ENCODE data around the gene SH3BP5.
A peak's percentile ranks its signal among the peaks of the same experiment; 100 is the strongest.

The SH3BP5 gene

GRCh38 chr3:15261274-15261673, 71.1 kb downstream of the SH3BP5 start:
- DNase-seq (ENCODE audit: insufficient read length, low spot score) (no peak), FAIRE-seq (no peak)

DNA sequence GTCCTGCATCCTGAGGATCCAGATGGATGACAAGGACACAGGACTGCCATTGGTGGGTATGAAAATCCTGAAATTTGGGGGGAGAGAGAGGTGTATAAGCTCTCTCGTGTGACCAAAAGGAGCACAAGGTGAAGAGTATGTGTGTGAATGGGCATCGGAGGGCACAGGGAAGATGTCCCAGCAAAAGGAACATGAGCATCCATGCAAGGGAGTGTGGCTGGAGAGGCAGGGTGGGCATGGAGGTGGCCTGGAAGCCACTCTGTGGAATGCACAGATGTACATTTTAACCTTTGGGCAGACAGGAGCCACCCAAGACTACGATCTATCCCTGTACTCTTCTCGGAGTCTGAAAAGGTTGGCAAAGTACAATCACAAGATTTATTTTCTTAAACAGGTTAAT, 71.9 kb downstream of the SH3BP5 start:
- no peak for FAIRE-seq
- no peak for DNase-seq (ENCODE audit: insufficient read length, low spot score)

GRCh38 chr3:15258720-15259119, 73.7 kb downstream of the SH3BP5 start:
- DNase-seq (ENCODE audit: insufficient read length, low spot score), result no peak
- FAIRE-seq, result no peak

DNA sequence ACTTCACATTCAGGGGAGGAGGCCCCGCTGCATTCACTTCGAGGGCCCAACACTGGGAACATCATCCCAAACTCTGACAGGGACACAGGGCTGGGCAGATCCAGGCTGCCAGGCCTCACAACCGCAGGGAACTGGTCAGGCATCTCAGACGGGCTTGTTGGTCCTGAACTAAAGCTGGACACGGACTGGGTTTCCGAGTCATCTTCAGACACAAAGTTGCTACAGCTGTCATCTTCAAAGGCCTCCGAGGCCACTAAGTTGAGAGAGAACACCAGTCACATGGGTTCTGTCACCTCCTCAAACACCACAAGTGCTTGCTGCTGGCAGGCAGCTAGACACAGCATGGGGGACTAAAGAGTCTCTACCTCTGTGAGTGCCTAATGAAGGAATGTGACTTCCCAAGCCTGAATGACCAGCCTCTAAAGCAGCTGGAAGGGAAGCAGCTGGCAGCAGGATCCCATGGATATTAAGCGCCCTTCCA, 75.5 kb downstream of the SH3BP5 start:
- FAIRE-seq, result no peak

DNA sequence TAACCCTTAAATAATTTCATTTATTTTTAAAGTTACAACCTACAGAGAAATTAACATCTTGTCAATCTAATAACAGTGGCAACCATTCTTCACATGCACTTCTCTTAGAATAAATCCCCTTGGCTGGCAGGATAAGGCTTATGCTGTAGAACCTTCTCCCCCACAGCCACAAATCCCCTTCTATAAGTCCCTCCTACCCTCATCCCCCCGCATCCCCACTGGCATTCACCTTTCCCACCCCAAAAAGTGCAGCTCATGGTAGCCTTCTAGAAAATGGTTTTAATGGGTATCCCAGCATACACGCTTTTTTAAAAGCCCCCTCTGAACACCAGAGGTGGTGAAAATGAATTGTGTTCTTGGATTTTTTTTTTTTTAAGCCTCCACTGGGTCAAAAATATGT, 77.2 kb downstream of the SH3BP5 start:
- DNase-seq (ENCODE audit: insufficient read length, low spot score), result no peak
- no peak for FAIRE-seq

More for the DNA sequence above, 75.5 kb downstream of the SH3BP5 start:
- no peak for DNase-seq (ENCODE audit: insufficient read length, low spot score)

DNA sequence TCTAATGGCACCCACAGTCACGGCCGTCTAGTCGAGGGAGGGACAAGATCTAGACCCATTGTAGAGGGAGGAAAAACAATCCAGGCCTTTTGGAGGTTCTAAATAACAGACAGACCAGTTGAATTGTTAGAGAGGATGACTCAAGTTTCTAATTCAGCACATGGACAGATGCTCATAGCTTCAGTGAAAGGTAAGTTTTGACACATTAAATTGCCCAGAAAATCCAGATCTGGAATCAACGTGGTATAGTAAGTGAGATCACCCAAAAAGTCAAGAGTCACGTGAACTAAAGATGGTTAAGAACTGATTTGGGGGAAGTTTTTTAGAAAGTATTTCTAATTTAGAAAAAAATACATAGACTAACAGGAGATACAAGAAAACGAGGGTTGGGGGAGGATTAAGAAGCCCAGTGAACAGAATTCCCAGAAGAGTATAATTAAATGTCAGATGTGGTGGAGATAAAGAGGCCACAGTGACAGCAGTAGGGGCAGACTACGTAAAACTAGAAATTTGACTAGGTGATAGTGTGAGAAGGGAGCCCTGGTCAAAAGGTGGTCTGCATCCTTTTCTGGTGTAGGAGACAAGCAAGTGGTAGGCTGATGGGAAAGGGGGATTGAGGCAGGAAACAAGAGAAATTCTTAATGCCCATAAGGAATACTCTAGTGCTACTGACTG, 79.2 kb downstream of the SH3BP5 start:
- FAIRE-seq (no peak), DNase-seq (ENCODE audit: insufficient read length, low spot score) (no peak)

GRCh38 chr3:15246186-15246585, 86.2 kb downstream of the SH3BP5 start:
- no peak for FAIRE-seq

GRCh38 chr3:15243822-15244482, 88.4 kb downstream of the SH3BP5 start:
- FAIRE-seq (no peak), DNase-seq (ENCODE audit: insufficient read length, low spot score) (no peak)

More at GRCh38 chr3:15246186-15246585, 86.2 kb downstream of the SH3BP5 start:
- no peak for DNase-seq (ENCODE audit: insufficient read length, low spot score)

GRCh38 chr3:15241341-15241740, 91.0 kb downstream of the SH3BP5 start:
- DNase-seq (ENCODE audit: insufficient read length, low spot score) (peak; percentile 10), FAIRE-seq (no peak)

GRCh38 chr3:15229262-15229661, 103.1 kb downstream of the SH3BP5 start:
- no peak for DNase-seq (ENCODE audit: insufficient read length, low spot score)
- FAIRE-seq, result no peak

DNA sequence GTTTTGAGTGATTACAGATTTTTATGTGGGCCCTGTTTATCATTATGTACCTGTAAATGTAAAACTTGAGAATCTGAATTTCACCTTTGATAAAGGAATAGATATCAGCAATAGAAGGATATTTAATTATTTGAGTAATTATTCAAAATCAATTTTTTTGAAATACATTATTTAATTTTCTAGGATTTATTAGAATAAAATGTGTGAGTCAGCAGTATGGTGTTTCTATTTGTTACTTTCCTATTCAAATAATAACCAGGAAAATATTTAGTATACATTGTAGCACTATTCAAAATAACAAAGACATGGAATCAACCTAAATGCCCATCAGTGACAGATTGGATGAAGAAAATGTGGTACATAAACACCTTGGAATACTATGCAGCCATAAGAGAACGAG, 104.2 kb downstream of the SH3BP5 start:
- no peak for FAIRE-seq
- no peak for DNase-seq (ENCODE audit: insufficient read length, low spot score)

GRCh38 chr3:15223685-15224572, 108.5 kb downstream of the SH3BP5 start:
- FAIRE-seq, result no peak
- DNase-seq (ENCODE audit: insufficient read length, low spot score), result no peak

DNA sequence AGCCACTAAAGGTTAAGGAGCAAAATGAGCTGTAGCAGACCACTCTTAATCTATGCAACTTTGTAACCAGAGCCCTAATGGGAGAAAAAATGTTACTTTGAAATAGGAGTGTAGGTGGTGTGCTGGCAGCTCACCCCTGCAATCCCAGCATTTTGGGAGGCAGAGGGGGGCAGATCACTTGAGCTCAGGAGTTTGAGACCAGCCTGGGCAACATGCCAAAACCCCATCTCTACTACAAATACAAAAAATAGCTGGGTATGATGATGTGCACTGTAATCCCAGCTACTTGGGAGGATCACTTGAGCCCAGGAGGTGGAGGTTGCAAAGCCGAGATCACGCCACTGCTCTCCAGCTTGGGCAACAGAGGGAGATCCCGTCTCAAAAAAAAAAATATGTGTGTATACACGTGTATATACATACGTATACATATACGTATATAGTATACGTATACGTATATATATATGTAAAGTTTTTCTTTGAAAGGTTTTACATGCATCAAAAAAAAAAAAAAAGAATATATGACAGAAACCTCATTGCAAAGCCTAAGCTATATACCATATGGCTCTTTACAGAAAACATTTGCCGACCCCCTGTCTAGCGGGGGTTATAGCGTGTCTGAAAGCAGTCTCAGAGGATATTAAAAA, 110.7 kb downstream of the SH3BP5 start:
- FAIRE-seq, result no peak

GRCh38 chr3:15220661-15221060, 111.7 kb downstream of the SH3BP5 start:
- FAIRE-seq (no peak), DNase-seq (ENCODE audit: insufficient read length, low spot score) (no peak)

More for the DNA sequence above, 110.7 kb downstream of the SH3BP5 start:
- DNase-seq (ENCODE audit: insufficient read length, low spot score), result no peak

GRCh38 chr3:15220056-15220455, 112.3 kb downstream of the SH3BP5 start:
- DNase-seq (ENCODE audit: insufficient read length, low spot score), result no peak
- no peak for FAIRE-seq

DNA sequence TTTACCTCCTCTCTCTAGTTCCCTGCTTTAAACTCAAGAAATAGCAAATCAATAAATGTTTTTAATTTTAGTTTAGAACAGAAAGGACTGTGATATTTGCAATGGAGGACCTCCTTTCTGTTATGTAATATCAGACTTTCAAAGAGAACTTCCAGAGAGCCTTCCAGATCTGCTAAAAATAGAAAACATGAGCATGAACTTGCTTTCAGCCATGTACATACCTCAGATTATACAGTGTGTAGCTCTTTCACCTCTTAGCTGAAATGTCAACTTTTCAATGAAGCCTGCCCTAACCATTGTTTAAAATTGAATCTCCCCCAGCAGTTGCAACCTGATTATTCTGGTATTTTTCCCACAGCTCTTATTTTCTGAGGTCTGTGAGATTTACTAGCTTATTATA, 113.7 kb downstream of the SH3BP5 start:
- no peak for FAIRE-seq
- DNase-seq (ENCODE audit: insufficient read length, low spot score), result no peak

GRCh38 chr3:15217841-15218267, 114.5 kb downstream of the SH3BP5 start:
- DNase-seq (ENCODE audit: insufficient read length, low spot score), result no peak
- no peak for FAIRE-seq

DNA sequence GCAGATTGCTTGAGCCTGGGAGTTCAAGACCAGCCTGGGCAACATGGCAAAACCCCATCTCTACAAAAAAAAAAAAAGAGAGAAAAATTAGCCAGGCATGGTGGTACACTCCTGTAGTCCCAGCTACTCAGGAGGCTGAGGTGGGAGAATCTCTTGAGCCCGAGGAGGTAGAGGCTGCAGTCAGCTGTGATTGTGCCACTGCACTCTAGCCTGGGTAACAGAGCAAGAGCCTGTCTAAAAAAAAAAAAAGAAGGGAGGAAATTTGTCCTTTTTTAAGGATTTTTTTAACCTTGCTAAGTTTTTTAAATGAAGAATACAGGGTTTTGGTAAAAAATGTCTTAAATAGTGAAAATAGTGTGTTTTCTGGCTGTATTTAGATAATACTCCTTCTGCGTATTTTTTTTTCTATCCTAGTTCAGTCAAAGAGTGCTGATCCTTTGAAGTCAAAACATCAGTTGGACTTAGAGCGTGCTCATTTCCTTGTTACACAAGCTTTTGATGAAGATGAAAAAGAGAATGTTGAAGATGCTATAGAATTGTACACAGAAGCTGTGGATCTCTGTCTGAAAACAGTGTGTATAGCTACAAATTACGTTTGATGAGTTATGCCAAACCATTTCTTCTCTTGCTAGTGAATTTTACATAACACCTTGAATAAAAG, 115.2 kb downstream of the SH3BP5 start:
- DNase-seq (ENCODE audit: insufficient read length, low spot score) (no peak), FAIRE-seq (no peak)

DNA sequence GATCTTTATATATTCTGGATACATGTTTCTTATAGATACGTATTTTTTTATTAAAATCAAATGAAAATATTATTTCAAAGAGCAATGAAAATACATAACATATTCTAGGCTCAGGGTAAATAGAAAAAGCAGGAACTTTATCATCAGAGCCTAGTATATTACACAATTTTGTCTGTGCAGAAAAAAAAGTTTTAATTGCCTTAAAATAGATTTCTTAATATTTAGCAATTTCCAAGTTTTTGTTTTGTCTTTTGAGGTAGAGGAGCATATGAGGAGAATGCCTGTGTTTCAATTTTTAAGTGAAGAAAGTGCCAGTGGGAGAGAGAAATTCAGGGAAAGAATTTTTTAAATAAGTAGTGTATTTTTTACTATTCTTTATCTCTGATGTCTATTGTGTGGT, 115.9 kb downstream of the SH3BP5 start:
- DNase-seq (ENCODE audit: insufficient read length, low spot score) (no peak), FAIRE-seq (no peak)

DNA sequence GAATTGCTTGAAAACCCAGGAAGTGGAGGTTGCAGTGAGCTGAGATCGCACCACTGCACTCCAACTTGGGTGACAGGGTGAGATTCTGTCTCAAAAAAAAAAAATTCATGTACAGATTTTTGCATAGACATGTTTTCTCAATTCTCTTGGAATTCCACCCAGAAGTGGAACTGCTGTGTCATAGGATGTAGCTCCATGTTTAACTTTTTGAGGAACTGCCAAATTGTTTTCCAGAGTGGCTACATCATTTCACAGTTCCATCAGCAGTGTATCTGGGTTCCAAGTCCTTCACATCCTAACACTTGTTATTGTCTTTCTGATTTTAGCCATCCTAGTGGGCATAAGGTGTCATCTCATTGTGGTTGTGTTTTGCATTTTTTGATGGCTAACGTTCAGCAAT, 116.4 kb downstream of the SH3BP5 start:
- no peak for FAIRE-seq
- DNase-seq (ENCODE audit: insufficient read length, low spot score), result no peak

All from HTR-8/SVneo (cell line).